ENCODE data around the gene NANOS2. TPM values are rescaled to one million over a fixed set of nuclear protein-coding genes. Genes with fewer than 3 reads are reported as not detected.

NANOS2 gene
- total and polyA plus RNA-seq, 2 of the 13 experiments (the other 11 are each of a cell fraction or from before 2014, with no cell fraction given), result not detected

DNA sequence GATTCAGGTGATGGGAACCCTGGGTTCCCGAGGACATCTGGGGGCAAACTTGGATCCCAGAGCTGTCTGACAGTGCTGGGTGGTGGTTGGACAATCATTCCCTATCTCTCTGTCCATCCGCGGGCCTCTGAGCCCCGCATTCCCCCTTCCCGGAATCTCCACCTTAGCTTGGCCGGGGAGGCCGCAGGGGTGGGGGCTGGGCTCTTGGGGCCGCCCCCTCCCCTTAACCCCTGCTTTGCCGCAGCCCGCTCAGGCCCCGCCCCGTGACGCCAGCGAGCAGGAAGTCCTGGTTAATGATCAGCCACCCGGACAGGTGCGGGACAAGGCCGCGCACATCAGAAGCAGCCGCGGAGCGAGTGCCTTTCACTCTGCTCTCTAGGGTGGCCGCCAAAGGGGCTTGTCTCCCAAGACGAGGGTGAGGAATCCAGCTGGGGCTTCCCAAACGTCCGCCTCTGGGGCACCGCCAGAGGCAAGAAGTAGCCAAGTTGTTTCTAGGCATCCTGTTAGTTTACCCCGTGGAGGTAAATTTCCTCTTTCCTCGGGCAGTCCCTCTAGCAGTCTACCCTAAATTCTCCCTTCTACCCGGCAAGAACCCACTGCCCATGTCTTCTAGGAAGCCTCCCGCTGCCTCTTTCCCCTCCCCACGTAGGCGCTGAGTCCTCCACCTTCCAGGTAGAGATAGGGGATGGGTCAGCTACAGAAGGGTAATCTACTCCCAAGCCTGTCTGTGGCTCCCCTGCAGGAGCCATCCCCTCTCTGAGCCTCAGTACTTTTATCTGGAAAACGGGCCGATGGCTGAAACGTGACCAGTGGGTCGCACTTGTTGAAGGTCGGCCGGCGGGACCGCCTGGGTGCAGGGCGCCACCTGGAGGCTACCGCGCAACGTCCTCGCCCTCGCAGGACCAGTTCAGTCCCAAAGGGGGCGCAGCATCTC, 31.7 kb downstream of the NANOS2 start (continued):
- no peak for TF ChIP-seq HDAC6 (IDR thresholded peaks at IDR 0.05; ENCODE audit: low read depth, low read length)
- peak; percentile 55; the same call in 1 of the 2 replicates for TF ChIP-seq SMAD1 (CRISPR knock-in tag; IDR thresholded peaks at IDR 0.05; ENCODE audit: borderline replicate concordance, low read depth)
- no peak for TF ChIP-seq KLF9 (CRISPR knock-in tag; IDR thresholded peaks at IDR 0.05; ENCODE audit: low read depth)
- peak; percentile 64; the same call in 1 of the 2 replicates for TF ChIP-seq ZNF546 (CRISPR knock-in tag; conservative IDR thresholded peaks at IDR 0.05)
- no peak; the same call in 1 of the 2 replicates for TF ChIP-seq IRX3 (CRISPR knock-in tag; IDR thresholded peaks at IDR 0.05; ENCODE audit: borderline replicate concordance, low read depth)
- no peak for TF ChIP-seq ZBTB1 (CRISPR knock-in tag; IDR thresholded peaks at IDR 0.05; ENCODE audit: borderline replicate concordance)
- TF ChIP-seq, protein P1, sequence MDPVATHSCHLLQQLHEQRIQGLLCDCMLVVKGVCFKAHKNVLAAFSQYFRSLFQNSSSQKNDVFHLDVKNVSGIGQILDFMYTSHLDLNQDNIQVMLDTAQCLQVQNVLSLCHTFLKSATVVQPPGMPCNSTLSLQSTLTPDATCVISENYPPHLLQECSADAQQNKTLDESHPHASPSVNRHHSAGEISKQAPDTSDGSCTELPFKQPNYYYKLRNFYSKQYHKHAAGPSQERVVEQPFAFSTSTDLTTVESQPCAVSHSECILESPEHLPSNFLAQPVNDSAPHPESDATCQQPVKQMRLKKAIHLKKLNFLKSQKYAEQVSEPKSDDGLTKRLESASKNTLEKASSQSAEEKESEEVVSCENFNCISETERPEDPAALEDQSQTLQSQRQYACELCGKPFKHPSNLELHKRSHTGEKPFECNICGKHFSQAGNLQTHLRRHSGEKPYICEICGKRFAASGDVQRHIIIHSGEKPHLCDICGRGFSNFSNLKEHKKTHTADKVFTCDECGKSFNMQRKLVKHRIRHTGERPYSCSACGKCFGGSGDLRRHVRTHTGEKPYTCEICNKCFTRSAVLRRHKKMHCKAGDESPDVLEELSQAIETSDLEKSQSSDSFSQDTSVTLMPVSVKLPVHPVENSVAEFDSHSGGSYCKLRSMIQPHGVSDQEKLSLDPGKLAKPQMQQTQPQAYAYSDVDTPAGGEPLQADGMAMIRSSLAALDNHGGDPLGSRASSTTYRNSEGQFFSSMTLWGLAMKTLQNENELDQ (CRISPR knock-in tag; IDR thresholded peaks at IDR 0.05; ENCODE audit: borderline replicate concordance), result no peak
- no peak for TF ChIP-seq SNRNP70 (IDR thresholded peaks at IDR 0.05; ENCODE audit: low read depth, low read length)
- no peak for TF ChIP-seq ZFYVE20 (CRISPR knock-in tag; IDR thresholded peaks at IDR 0.05; ENCODE audit: borderline replicate concordance, low read depth)
- TF ChIP-seq, protein P2, sequence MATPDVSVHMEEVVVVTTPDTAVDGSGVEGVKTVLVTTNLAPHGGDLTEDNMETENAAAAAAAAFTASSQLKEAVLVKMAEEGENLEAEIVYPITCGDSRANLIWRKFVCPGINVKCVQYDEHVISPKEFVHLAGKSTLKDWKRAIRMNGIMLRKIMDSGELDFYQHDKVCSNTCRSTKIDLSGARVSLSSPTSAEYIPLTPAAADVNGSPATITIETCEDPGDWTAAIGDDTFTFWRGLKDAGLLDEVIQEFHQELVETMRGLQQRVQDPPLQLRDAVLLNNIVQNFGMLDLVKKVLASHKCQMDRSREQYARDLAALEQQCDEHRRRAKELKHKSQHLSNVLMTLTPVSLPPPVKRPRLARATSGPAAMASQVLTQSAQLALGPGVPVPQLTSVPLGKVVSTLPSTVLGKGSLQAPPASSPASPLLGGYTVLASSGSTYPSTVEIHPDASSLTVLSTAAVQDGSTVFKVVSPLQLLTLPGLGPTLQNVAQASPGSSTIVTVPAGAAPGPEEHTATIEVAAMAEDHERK (CRISPR knock-in tag; IDR thresholded peaks at IDR 0.05; ENCODE audit: low read depth), result no peak
- TF ChIP-seq, protein P3, sequence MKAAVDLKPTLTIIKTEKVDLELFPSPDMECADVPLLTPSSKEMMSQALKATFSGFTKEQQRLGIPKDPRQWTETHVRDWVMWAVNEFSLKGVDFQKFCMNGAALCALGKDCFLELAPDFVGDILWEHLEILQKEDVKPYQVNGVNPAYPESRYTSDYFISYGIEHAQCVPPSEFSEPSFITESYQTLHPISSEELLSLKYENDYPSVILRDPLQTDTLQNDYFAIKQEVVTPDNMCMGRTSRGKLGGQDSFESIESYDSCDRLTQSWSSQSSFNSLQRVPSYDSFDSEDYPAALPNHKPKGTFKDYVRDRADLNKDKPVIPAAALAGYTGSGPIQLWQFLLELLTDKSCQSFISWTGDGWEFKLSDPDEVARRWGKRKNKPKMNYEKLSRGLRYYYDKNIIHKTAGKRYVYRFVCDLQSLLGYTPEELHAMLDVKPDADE (CRISPR knock-in tag; IDR thresholded peaks at IDR 0.05), result no peak
- peak; percentile 87 for TF ChIP-seq PRPF4 (IDR thresholded peaks at IDR 0.05; ENCODE audit: low read depth, low read length, poor library complexity, severe bottlenecking)
- TF ChIP-seq MTA1 (CRISPR knock-in tag; IDR thresholded peaks at IDR 0.05; ENCODE audit: borderline replicate concordance), result peak; percentile 80; the same call in 1 of the 2 replicates
- TF ChIP-seq NAIF1 (CRISPR knock-in tag; IDR thresholded peaks at IDR 0.05; ENCODE audit: borderline replicate concordance), result peak; percentile 82
- TF ChIP-seq HDAC2 (CRISPR knock-in tag; IDR thresholded peaks at IDR 0.05), result peak; percentile 86
- no peak for TF ChIP-seq FOXA1 (IDR thresholded peaks at IDR 0.05)
- TF ChIP-seq FOXA1 (CRISPR knock-in tag; IDR thresholded peaks at IDR 0.05), result peak; percentile 51; the same call in 1 of the 2 replicates
- TF ChIP-seq, protein P4, sequence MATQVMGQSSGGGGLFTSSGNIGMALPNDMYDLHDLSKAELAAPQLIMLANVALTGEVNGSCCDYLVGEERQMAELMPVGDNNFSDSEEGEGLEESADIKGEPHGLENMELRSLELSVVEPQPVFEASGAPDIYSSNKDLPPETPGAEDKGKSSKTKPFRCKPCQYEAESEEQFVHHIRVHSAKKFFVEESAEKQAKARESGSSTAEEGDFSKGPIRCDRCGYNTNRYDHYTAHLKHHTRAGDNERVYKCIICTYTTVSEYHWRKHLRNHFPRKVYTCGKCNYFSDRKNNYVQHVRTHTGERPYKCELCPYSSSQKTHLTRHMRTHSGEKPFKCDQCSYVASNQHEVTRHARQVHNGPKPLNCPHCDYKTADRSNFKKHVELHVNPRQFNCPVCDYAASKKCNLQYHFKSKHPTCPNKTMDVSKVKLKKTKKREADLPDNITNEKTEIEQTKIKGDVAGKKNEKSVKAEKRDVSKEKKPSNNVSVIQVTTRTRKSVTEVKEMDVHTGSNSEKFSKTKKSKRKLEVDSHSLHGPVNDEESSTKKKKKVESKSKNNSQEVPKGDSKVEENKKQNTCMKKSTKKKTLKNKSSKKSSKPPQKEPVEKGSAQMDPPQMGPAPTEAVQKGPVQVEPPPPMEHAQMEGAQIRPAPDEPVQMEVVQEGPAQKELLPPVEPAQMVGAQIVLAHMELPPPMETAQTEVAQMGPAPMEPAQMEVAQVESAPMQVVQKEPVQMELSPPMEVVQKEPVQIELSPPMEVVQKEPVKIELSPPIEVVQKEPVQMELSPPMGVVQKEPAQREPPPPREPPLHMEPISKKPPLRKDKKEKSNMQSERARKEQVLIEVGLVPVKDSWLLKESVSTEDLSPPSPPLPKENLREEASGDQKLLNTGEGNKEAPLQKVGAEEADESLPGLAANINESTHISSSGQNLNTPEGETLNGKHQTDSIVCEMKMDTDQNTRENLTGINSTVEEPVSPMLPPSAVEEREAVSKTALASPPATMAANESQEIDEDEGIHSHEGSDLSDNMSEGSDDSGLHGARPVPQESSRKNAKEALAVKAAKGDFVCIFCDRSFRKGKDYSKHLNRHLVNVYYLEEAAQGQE (IDR thresholded peaks at IDR 0.05; ENCODE audit: borderline replicate concordance in 1 of 2, low read depth in 1 of 2, low read length in 2 of 2), result peak in 1 of 2 experiments; percentile 59; a peak in 2 of 4 replicates
- TF ChIP-seq ZMYM3 (CRISPR knock-in tag; IDR thresholded peaks at IDR 0.05), result peak; percentile 100
- no peak for TF ChIP-seq ZNF20 (CRISPR knock-in tag; IDR thresholded peaks at IDR 0.05)

Measured in HepG2 (cell line).